DMS153 treated with DMSO at 0.1 percent for 48 hours (cell line): Measurements from ENCODE around the gene PRAMEF26.
"Not testable (repeated sequence)": the region's sequence is repeated elsewhere in the genome, so short reads cannot be mapped to it uniquely, and the experiment has no call there.

Experiments
- DNase-seq: peaks from one replicate; lab custom pipeline; 2025; ENCODE audit not compliant: unreplicated experiment; lab: John Stamatoyannopoulos, UW

The PRAMEF26 gene

DNA sequence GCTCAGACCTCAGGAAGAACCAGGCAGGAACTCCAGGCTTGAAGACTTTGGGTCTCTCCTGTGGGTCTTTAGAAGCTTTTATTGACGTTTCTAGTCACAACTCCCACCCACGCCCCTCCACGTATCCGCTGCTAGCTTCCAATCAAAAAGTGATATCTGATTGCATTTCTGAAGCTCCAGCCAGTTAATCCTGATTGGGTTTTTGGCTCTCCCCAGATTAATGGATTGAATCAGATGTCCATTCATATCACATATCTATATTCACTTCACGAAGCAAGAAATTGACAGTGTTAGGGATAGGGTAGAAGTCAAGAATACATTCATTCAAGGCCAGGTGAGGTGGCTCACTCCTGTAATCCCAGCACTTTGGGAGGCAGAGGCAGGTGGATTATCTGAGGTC is at the start of gene PRAMEF26:
Gene PRAMEF26, minus strand, starts transcription at position 101 of the 400 bp plus-strand sequence. CDS start 2,914 bp downstream, outside the sequence.
- not testable (repeated sequence) for DNase-seq

DNA sequence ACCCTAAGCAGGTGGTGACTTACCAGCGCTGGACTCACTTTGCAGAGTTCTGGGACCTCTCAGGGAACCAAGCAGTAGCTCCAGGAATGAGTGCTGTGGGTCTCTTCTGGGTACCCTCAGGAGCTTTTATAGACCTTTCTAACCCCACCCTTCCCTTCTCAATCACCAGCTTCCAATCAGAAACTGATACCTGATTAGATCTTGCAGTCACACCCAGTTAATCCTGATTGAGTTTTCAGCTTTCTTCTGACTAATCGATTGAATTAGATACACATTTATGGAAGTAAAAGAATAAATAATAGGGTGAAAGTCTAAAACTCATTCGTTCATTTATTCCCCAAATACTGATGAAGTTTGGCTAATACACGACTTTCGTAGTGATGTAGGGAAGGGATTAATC is 45.5 kb upstream of the PRAMEF26 start, which contains the start of gene PRAMEF13:
Gene PRAMEF13, minus strand, starts transcription at position 101 of the 400 bp plus-strand sequence. CDS start 1,820 bp downstream, outside the sequence.
- not testable (repeated sequence) for DNase-seq

DNA sequence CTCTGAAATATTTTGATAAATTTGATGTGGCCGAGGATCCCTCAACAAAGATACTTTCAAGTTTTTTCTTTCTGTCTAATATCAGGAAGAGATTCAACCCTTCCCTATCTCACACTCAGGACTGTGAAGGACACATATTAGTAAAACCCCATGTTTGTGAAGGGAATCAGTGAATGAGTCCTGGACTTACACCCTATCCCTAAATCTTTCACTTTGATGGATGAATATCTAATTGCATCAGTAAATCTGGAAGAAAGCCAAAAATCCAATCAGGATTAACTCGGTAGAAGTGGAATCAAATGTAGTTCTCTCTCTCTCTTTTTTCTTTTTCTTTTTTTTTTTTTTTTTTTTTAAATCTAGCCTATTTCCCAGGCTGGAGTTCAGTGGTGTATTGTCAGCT is 15.7 kb upstream of the PRAMEF26 start, which contains the start of gene PRAMEF9:
Gene PRAMEF9, plus strand, starts transcription at position 301 of the 400 bp plus-strand sequence. CDS start 3,433 bp downstream, outside the sequence.
- not testable (repeated sequence) for DNase-seq

DNA sequence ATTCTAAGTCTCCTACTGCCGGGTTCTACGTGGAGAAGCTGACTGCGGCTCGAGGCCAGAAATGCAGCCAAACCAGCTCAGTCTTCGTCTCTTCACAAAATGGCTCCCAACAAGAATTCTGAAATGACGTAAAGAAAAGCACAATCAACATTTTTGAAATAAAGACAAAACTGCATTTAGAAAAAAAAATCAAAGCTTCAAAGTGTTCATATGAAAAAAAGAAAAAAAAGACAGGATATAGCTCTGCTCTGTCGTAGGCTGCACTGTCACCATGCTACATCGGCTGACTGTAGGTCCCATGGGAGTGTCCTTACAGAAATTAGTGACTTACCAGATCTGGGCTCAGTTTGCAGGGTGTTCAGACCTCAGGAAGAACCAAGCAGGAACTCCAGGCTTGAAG is 9.7 kb upstream of the PRAMEF26 start, which contains the start of gene HNRNPCL4:
Gene HNRNPCL4, minus strand, starts transcription at position 101 of the 400 bp plus-strand sequence. CDS start 164 bp downstream, outside the sequence.
- DNase-seq = not testable (repeated sequence)

DNA sequence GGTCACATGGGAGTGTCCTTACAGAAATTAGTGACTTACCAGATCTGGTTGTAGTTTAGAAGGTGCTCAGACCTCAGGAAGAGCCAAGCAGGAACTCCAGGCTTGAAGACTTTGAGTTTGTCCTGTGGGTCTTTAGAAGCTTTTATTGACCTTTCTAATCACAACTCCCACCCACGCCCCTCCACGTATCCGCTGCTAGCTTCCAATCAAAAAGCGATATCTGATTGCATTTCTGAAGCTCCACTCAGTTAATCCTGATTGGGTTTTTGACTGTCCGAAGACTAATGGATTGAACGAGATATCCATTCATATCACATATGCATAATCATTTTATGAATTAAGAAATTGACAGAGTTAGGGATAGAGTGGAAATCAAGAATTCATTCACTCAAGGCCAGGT is 39.1 kb downstream of the PRAMEF26 start, which contains the start of gene HNRNPCL2:
Gene HNRNPCL2, minus strand, starts transcription at position 101 of the 400 bp plus-strand sequence. CDS start 454 bp downstream, outside the sequence.
- not testable (repeated sequence) for DNase-seq
